Body of pancreas (tissue), 4 donors: ENCODE data around the gene ANKRD11.

Experiments used
- CTCF ChIP-seq, 7 experiments: fragments of 450-650 bp in 4 of 7; fragments of 200-600 bp in 3 of 7; sonication (generic) in 3 of 7; IDR thresholded peaks; one replicate each; pipeline ENCODE4 v1.5.1; 2016 to 2019; ENCODE audit warnings: antibody characterized with exemption in 7 of 7
- POLR2A ChIP-seq, 3 donors: fragments of 450-650 bp; IDR thresholded peaks; one replicate each; pipeline ENCODE4 v1.6.1; 2016; ENCODE audit warnings: antibody characterized with exemption in 3 of 3, mild to moderate bottlenecking in 2 of 3

DNA sequence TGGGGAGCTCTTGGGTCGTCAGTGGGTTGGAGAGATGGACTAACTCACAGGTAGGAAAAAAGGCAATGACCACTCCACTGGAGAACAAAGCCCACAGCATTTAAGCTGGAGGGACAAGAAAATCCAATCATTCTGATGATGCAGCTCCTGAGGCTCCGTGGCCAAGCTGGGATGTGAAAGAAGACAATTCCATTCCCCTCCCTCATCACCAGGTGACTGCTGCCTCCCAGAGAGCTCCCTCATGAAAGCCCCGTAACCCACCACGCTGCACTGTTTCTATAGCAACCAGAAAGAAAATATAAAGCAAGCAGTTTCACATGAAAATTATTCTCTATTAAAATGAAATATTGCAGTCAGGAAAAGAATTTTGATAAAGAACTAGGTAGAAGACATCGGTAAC, 15.2 kb downstream of the ANKRD11 start:
- TF ChIP-seq POLR2A (IDR thresholded peaks at IDR 0.05) (no peak), CTCF (IDR thresholded peaks at IDR 0.05) (no peak)
